GM18951 (cell line): ENCODE data around the gene ZHX3.

Experiments used
- POLR2A ChIP-seq: IDR thresholded peaks from 4 replicates; pipeline ENCODE4 v1.6.1; 2011; ENCODE audit warnings: mild to moderate bottlenecking; ENCODE audit not compliant: insufficient read length, insufficient read depth; ENCODE audit errors: extremely low read depth
- in situ Hi-C: fragments of 300-500 bp; cut with MboI; formaldehyde crosslinking; loops from one replicate; pipeline ENCODE4 v1.12.0; 2022; ENCODE audit warnings: low sequenced_read_pairs, mixed read lengths, inconsistent platforms; ENCODE audit not compliant: unreplicated experiment

Gene ZHX3

GRCh38 chr20:41334443-41335421 lies 17.2 kb upstream of the ZHX3 start:
- TF ChIP-seq POLR2A = no peak
- in situ Hi-C loops = loop anchor here (5.0 to 10.0 kb wide), 2 partner anchors 162 to 360 kb away; no protein-coding TSS in a partner anchor

- TF ChIP-seq POLR2A = no peak
- in situ Hi-C loops = loop anchor here (10.0 kb wide), 1 partner anchor 359 kb away; no protein-coding TSS in a partner anchor
These were observed 16.5 kb upstream of the ZHX3 start for GRCh38 chr20:41334036-41334435.

GRCh38 chr20:41331731-41332130 lies 14.2 kb upstream of the ZHX3 start:
- TF ChIP-seq POLR2A = no peak
- in situ Hi-C loops = loop anchor here (10.0 kb wide), 1 partner anchor 357 kb away; no protein-coding TSS in a partner anchor

- TF ChIP-seq POLR2A = no peak
- in situ Hi-C loops = loop anchor here (10.0 kb wide), 1 partner anchor 356 kb away; no protein-coding TSS in a partner anchor
These were observed 13.4 kb upstream of the ZHX3 start for GRCh38 chr20:41330941-41331340.

- no peak for TF ChIP-seq POLR2A
- in situ Hi-C loops = loop anchor here (10.0 kb wide), 1 partner anchor 356 kb away; no protein-coding TSS in a partner anchor
These were observed 12.8 kb upstream of the ZHX3 start for GRCh38 chr20:41330343-41330720.

- in situ Hi-C loops = loop anchor here (10.0 kb wide), 1 partner anchor 355 kb away; no protein-coding TSS in a partner anchor
These were observed 12.2 kb upstream of the ZHX3 start for GRCh38 chr20:41329435-41330342.

GRCh38 chr20:41327178-41327577 lies 9.6 kb upstream of the ZHX3 start:
- in situ Hi-C loops = no loop called here
- no peak for TF ChIP-seq POLR2A

More at GRCh38 chr20:41329435-41330342, 12.2 kb upstream of the ZHX3 start:
- TF ChIP-seq POLR2A = peak; percentile 29

GRCh38 chr20:41320976-41321375 lies 3.4 kb upstream of the ZHX3 start:
- TF ChIP-seq POLR2A = no peak
- in situ Hi-C loops = no loop called here

- no peak for TF ChIP-seq POLR2A
- in situ Hi-C loops = no loop called here
These were observed 2.9 kb upstream of the ZHX3 start for GRCh38 chr20:41320441-41320840.

- in situ Hi-C loops = no loop called here
- no peak for TF ChIP-seq POLR2A
These were observed 729 bp upstream of the ZHX3 start for GRCh38 chr20:41318271-41318649.

- TF ChIP-seq POLR2A = no peak
- in situ Hi-C loops = no loop called here
These were observed 657 bp downstream of the ZHX3 start for GRCh38 chr20:41316602-41317545.

- no peak for TF ChIP-seq POLR2A
- in situ Hi-C loops = no loop called here
These were observed 1.5 kb downstream of the ZHX3 start for GRCh38 chr20:41316051-41316450.
